HL-60 (cell line): ENCODE measurements around the gene ABHD10.

Experiments
- GABPA ChIP-seq: IDR thresholded peaks from 2 replicates; pipeline ENCODE4 v1.6.1; 2012; ENCODE audit warnings: low read depth
- POLR2AphosphoS5 ChIP-seq: IDR thresholded peaks from 2 replicates; pipeline ENCODE4 v1.6.1; 2012; ENCODE audit warnings: low read depth
- REST ChIP-seq: IDR thresholded peaks from 2 replicates; pipeline ENCODE4 v1.6.1; 2012; ENCODE audit warnings: low read depth; ENCODE audit not compliant: insufficient replicate concordance
- SPI1 ChIP-seq: IDR thresholded peaks from 2 replicates; pipeline ENCODE4 v1.6.1; 2012; ENCODE audit warnings: low read depth, mild to moderate bottlenecking, borderline replicate concordance
- TF ChIP-seq, protein P1 (sequence below): IDR thresholded peaks from one replicate; pipeline ENCODE4 v1.5.1; 2011; ENCODE audit warnings: low read length, control low read depth, inconsistent platforms; ENCODE audit not compliant: insufficient read depth

DNA sequence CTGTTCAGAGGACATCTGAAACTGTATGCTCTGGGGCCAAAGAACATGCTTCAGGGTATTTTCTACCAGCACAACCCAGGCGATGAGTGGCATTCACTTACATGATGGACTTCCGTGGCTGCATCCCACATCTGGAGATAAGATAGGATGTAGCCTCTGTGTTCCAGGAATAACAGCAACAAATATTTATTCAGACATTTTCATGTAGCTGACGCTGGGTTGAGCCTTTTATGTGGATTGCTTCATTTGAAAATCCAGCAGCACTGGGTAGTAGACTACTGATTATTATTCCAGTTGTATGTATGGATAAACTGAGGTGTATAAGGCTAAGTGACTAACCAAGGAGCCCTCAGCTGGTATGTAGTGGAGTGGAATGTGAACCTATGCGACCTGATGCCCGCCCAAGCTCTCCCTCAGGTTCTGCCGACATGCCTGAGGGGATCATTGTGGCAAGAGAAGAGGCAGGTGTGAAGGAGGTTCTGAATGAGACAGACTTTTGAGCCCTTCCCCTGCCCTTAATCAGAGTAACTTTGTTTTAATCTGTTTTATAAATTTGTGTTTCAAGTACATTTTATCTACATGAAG, 25.9 kb upstream of the ABHD10 start:
- TF ChIP-seq, protein P1, sequence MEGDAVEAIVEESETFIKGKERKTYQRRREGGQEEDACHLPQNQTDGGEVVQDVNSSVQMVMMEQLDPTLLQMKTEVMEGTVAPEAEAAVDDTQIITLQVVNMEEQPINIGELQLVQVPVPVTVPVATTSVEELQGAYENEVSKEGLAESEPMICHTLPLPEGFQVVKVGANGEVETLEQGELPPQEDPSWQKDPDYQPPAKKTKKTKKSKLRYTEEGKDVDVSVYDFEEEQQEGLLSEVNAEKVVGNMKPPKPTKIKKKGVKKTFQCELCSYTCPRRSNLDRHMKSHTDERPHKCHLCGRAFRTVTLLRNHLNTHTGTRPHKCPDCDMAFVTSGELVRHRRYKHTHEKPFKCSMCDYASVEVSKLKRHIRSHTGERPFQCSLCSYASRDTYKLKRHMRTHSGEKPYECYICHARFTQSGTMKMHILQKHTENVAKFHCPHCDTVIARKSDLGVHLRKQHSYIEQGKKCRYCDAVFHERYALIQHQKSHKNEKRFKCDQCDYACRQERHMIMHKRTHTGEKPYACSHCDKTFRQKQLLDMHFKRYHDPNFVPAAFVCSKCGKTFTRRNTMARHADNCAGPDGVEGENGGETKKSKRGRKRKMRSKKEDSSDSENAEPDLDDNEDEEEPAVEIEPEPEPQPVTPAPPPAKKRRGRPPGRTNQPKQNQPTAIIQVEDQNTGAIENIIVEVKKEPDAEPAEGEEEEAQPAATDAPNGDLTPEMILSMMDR = no peak
- TF ChIP-seq POLR2AphosphoS5 (no peak), GABPA (no peak), REST (no peak), SPI1 (no peak)
